ENCODE data around the gene CMIP.
"Not testable (repeated sequence)": the region's sequence is repeated elsewhere in the genome, so short reads cannot be mapped to it uniquely, and the experiment has no call there.

CMIP gene

DNA sequence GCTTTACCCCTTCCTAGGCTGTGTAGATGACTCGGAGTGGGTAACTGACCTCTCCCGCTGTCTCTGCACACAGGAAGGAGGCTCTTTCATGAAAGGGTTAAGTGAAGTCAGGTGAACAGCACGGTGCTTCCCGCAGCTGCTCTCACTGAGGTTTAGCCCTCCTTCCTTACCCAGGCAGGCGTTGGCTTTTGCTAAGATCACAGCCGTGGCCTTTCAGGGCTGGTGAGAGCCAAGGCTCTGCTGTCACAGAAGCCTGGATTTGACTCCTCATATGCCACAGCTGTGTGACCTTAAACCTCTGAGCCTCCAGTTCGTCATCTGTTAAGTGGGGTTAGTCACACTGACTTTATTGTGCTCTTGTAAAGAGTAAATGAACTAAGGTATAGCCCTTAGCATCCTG is 243.6 kb downstream of the CMIP start:
- Histone ChIP-seq H3K79me2 (ENCODE audit: control insufficient read depth, insufficient read depth, low read length, unreplicated experiment) (no peaks in the 10 kb centered on the region), H3K4me3 (ENCODE audit: low read depth, low read length) (no peak overlapping the region), H3K27ac (ENCODE audit: low read depth, low read length) (no peak overlapping the region), H3K4me1 (ENCODE audit: control insufficient read depth, insufficient read depth, low read length, unreplicated experiment) (no peaks in the 10 kb centered on the region), H3K27me3 (ENCODE audit: insufficient read depth, low read length) (no peaks in the 10 kb centered on the region), H2AFZ (ENCODE audit: low read length, unreplicated experiment) (no peak overlapping the region), H3K36me3 (ENCODE audit: insufficient read depth, low read length) (no peaks in the 10 kb centered on the region)

DNA sequence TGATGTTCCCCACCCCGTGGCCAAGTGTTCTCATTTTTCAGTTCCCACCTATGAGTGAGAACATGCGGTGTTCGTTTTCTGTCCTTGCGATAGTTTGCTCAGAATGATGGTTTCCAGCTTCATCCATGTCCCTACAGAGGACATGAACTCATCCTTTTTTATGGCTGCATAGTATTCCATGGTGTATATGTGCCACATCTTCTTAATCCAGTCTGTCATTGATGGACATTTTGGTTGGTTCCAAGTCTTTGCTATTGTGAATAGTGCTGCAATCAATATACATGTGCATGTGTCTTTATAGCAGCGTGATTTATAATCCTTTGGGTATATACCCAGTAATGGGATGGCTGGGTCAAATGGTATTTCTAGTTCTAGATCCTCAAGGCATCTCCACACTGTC is 244.2 kb downstream of the CMIP start:
- H3K4me3 ChIP-seq (ENCODE audit: low read depth, low read length); H3K4me1 ChIP-seq (ENCODE audit: control insufficient read depth, insufficient read depth, low read length, unreplicated experiment): not testable (repeated sequence)

DNA sequence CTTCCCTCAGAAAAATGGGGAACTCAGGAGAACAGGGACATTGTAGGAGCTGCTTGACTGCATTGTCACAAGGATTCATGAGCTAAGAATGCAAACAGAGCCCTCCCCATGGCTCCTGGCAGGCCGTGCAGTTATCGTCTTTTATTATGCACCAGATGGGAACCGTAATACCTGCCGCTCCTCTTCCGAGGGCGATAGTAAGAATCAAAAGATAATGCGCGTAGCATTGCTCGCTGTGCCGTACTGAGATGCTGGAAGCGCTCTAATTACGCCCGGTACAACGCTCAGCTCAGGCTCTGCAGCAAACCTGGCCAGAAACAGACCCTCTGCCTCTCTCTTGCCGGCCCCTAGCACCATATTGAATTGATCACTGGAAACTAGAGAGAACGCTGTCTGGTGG is 247.4 kb downstream of the CMIP start:
- Histone ChIP-seq H3K79me2 (ENCODE audit: control insufficient read depth, insufficient read depth, low read length, unreplicated experiment) (no peaks in the 10 kb centered on the region), H3K27me3 (ENCODE audit: insufficient read depth, low read length) (no peaks in the 10 kb centered on the region), H3K36me3 (ENCODE audit: insufficient read depth, low read length) (no peaks in the 10 kb centered on the region), H3K27ac (ENCODE audit: low read depth, low read length) (no peak overlapping the region), H3K4me3 (ENCODE audit: low read depth, low read length) (no peak overlapping the region), H3K4me1 (ENCODE audit: control insufficient read depth, insufficient read depth, low read length, unreplicated experiment) (no peaks in the 10 kb centered on the region), H2AFZ (ENCODE audit: low read length, unreplicated experiment) (no peak overlapping the region)

More for the DNA sequence above, 244.2 kb downstream of the CMIP start:
- H3K27me3 ChIP-seq (ENCODE audit: insufficient read depth, low read length); H2AFZ ChIP-seq (ENCODE audit: low read length, unreplicated experiment); H3K27ac ChIP-seq (ENCODE audit: low read depth, low read length); H3K36me3 ChIP-seq (ENCODE audit: insufficient read depth, low read length); H3K79me2 ChIP-seq (ENCODE audit: control insufficient read depth, insufficient read depth, low read length, unreplicated experiment): not testable (repeated sequence)

DNA sequence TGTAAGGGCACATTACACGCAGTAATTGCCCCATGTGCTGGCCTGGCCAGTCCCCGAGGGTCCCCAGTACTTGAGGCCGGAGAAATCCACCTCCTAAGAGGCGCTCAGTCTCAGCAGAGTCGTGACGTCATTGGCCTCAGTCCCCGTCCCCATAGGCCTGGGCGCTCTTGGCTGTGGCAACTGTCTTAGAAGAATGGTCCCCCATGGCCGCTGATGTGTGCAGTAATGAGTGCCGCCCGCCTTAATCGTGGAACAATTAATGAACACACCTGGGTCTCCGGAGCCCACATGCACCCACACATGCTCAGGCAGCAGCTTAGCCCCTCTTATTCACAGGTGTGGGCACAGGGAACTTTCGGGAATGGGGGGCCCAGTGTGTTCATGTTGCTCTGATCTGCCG is 248.0 kb downstream of the CMIP start:
- no peak overlapping the region for H2AFZ ChIP-seq (ENCODE audit: low read length, unreplicated experiment)
- H3K79me2 ChIP-seq (ENCODE audit: control insufficient read depth, insufficient read depth, low read length, unreplicated experiment) = no peaks in the 10 kb centered on the region
- no peak overlapping the region for H3K27ac ChIP-seq (ENCODE audit: low read depth, low read length)
- H3K27me3 ChIP-seq (ENCODE audit: insufficient read depth, low read length) = no peaks in the 10 kb centered on the region
- H3K4me3 ChIP-seq (ENCODE audit: low read depth, low read length) = no peak overlapping the region
- no peaks in the 10 kb centered on the region for H3K4me1 ChIP-seq (ENCODE audit: control insufficient read depth, insufficient read depth, low read length, unreplicated experiment)
- H3K36me3 ChIP-seq (ENCODE audit: insufficient read depth, low read length) = no peaks in the 10 kb centered on the region

DNA sequence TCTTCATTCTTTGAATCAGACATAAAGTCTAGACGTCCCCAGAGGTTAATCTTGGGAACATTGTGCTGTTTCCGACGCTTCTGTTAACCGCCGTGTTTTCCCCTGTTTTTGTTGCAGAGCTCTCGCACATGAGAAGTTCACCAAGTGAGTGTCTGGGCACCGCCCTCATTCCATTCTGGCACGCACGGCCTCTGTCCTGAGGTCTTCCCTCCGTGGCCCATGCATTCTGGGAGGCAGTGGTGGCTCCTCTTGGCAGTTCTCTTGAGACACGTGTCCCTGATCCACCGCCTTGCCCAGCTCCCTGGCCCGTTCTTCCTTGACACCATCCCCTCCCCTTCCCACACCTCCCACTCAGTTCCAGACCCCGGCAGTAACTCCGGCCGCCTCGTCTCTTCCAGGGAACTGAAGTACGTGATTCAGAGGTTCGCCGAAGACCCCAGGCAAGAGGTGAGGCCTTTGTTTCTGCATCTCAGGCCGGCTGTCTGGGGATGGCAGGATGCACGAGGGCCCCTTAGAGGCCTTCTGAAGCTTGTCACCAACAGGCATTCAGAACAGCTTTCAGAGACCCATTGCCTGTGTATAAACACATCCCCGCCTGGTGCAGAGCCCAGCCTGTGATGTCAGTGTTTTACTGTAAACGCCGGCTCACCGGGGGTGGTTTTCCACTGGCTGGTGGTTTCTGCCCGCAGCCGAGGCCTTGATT is 248.6 kb downstream of the CMIP start:
- H2AFZ ChIP-seq (ENCODE audit: low read length, unreplicated experiment) = no peak overlapping the region
- no peak overlapping the region for H3K4me3 ChIP-seq (ENCODE audit: low read depth, low read length)
- H3K36me3 ChIP-seq (ENCODE audit: insufficient read depth, low read length) = no peaks in the 10 kb centered on the region
- H3K27ac ChIP-seq (ENCODE audit: low read depth, low read length) = no peak overlapping the region
- no peaks in the 10 kb centered on the region for H3K4me1 ChIP-seq (ENCODE audit: control insufficient read depth, insufficient read depth, low read length, unreplicated experiment)
- no peaks in the 10 kb centered on the region for H3K79me2 ChIP-seq (ENCODE audit: control insufficient read depth, insufficient read depth, low read length, unreplicated experiment)
- H3K27me3 ChIP-seq (ENCODE audit: insufficient read depth, low read length) = no peaks in the 10 kb centered on the region

DNA sequence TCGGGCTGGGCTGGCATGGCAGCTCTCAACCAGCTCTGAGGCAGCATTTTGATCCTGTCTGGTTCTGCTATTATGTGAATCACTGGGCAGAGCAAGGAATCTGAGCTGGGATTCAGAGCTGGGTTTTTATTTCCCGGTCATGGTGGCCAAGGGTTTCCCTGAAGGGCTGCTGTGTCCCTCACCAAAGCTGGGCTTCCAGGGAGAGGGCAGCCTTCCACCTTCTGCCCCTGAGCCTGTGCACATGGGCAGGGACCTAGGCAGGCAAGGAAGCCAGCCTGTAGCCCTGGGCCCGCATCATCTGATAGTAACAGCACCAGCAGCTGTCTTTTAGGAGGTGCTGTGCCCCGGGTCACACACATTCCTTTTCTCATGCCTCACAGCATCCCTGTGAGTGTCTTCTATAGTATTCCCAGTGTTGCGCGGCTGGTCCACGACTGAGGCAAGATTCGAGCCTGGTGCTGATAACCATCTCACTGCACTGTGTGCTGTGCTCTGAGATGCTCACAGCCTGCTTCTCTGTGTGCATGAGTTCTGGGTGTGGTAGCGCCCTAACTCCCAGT is 249.2 kb downstream of the CMIP start:
- no peaks in the 10 kb centered on the region for H3K79me2 ChIP-seq (ENCODE audit: control insufficient read depth, insufficient read depth, low read length, unreplicated experiment)
- no peaks in the 10 kb centered on the region for H3K4me1 ChIP-seq (ENCODE audit: control insufficient read depth, insufficient read depth, low read length, unreplicated experiment)
- H3K36me3 ChIP-seq (ENCODE audit: insufficient read depth, low read length) = no peaks in the 10 kb centered on the region
- H2AFZ ChIP-seq (ENCODE audit: low read length, unreplicated experiment) = no peak overlapping the region
- H3K27ac ChIP-seq (ENCODE audit: low read depth, low read length) = no peak overlapping the region
- no peaks in the 10 kb centered on the region for H3K27me3 ChIP-seq (ENCODE audit: insufficient read depth, low read length)
- H3K4me3 ChIP-seq (ENCODE audit: low read depth, low read length) = no peak overlapping the region

DNA sequence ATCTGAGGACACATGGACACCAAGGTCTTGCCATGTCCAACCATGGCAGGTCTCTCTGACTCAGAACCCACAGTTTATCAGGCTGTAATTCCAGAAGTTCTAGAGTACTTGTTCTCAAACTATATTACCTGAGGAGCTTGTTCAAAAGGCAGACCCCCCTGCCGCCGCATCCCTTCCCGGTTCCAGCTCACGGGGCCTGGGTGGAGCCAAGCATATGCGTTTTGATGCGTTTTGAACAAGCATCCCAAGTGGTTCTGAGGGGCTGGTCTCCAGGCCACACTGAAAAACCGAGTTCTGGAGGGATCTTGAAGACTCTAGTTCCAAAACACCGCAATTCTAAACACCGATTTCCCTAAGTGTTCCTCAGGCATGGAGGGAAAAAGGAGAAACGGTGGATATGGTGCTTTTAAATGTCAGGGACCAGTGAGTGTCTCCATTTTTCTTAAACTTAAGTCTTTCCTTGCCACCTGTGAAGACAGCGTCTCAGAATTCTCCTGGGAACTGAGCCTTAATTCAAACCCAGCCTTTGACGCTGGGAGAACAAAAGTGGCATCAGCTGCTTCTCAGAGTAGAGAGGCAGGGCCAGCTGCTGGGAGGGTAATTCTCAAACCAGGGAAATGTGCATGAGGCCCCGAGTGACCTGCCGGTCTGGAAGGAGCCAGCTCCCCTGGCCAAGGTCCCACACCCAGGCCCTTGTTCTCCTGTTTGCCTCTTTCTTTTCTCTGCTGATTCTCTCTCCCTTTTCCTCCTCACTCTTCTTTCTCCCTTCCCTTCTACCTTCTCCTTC is 250.1 kb downstream of the CMIP start:
- Histone ChIP-seq H3K4me1 (ENCODE audit: control insufficient read depth, insufficient read depth, low read length, unreplicated experiment) (no peaks in the 10 kb centered on the region), H2AFZ (ENCODE audit: low read length, unreplicated experiment) (no peak overlapping the region), H3K79me2 (ENCODE audit: control insufficient read depth, insufficient read depth, low read length, unreplicated experiment) (no peaks in the 10 kb centered on the region), H3K27ac (ENCODE audit: low read depth, low read length) (no peak overlapping the region), H3K4me3 (ENCODE audit: low read depth, low read length) (no peak overlapping the region), H3K27me3 (ENCODE audit: insufficient read depth, low read length) (no peaks in the 10 kb centered on the region), H3K36me3 (ENCODE audit: insufficient read depth, low read length) (no peaks in the 10 kb centered on the region)

DNA sequence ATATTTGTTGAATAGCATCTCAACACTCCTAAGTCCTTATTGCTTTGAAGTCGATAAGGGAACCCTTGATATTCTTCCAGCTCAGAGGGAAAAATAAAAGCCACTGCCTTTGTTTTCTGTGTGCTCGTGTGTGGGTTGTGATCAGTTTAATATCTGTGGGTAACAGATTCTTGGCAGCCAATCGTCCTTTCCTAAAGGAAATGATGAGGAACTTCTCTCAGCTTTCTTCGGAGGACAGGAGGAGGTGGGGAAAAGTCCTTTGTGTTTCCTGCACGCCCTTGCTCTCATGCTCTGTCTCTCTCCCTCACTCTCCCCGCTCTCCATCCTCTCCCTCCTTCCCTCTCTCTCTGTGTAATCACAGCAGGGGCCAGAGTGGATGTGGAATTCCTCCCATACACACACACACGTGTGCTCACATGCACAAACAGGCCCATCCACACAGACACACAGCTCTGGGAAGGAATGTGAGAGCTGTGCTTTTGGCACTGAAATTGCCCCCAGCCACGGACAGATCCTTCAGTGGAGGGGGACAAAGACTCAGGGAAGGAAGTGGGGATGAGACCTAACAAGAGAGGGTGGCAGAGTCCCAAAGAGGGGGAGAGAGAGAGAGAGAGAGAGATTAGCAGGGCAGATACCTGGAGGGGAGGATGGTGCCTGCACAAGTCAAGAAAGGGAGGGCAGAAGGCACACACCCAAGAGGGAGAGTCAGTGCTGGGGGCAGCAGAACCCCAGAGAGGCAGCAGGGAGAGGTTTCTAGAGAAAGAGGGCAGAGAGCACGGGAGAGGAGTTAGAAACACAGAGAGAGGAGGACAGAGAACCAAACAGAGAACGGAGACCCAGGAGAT is 250.9 kb downstream of the CMIP start:
- Histone ChIP-seq H3K4me1 (ENCODE audit: control insufficient read depth, insufficient read depth, low read length, unreplicated experiment) (no peaks in the 10 kb centered on the region), H2AFZ (ENCODE audit: low read length, unreplicated experiment) (no peak overlapping the region), H3K4me3 (ENCODE audit: low read depth, low read length) (no peak overlapping the region), H3K36me3 (ENCODE audit: insufficient read depth, low read length) (no peaks in the 10 kb centered on the region), H3K27ac (ENCODE audit: low read depth, low read length) (no peak overlapping the region), H3K79me2 (ENCODE audit: control insufficient read depth, insufficient read depth, low read length, unreplicated experiment) (no peaks in the 10 kb centered on the region), H3K27me3 (ENCODE audit: insufficient read depth, low read length) (no peaks in the 10 kb centered on the region)

DNA sequence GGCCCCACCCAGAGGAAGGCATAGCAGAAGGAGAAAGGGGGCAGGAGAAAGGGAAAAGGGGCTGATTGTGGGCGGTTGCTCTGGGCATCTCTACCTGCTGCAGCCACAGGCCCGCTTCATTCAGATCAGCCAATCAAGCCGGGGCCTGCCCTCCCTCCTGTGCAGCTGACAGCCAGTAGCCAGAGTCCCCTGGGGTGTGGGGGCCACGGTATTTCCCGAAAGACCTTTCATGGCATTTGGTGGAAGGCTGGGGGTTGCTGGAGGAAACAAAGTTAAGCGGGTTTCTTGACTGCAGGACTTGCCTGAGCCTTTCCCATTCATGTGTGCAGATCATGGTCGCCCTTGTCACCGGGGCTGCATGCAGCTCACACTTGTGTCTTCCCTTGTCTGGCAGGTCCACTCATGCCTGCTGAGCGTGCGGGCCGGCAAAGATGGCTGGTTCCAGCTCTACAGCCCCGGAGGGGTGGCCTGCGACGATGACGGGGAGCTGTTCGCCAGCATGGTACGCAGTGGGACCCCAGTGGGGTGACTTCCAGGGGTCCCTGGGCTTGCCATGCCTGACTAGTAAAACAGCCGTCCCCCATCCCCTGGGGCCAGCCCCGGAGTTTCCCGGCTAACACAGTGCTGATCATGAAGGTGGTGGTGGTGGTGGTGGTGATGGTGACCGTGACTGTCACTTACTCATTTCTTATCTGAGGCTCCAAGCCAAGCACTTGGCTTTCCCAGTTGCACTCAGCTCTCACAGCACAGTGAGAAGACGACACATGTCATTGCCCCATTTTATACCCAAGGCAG is 251.8 kb downstream of the CMIP start:
- H3K4me1 ChIP-seq (ENCODE audit: control insufficient read depth, insufficient read depth, low read length, unreplicated experiment) = no peaks in the 10 kb centered on the region

More for the DNA sequence above, 251.8 kb downstream of the CMIP start:
- H2AFZ ChIP-seq (ENCODE audit: low read length, unreplicated experiment) = no peak overlapping the region
- H3K36me3 ChIP-seq (ENCODE audit: insufficient read depth, low read length) = no peaks in the 10 kb centered on the region
- H3K79me2 ChIP-seq (ENCODE audit: control insufficient read depth, insufficient read depth, low read length, unreplicated experiment) = no peaks in the 10 kb centered on the region
- no peak overlapping the region for H3K27ac ChIP-seq (ENCODE audit: low read depth, low read length)
- no peak overlapping the region for H3K4me3 ChIP-seq (ENCODE audit: low read depth, low read length)
- H3K27me3 ChIP-seq (ENCODE audit: insufficient read depth, low read length) = no peaks in the 10 kb centered on the region

All from ACC112 (cell line).